Gastrocnemius medialis (tissue), 4 donors: ENCODE data around the gene ARL5C. TPM values are rescaled to one million over a fixed set of nuclear protein-coding genes. Genes with fewer than 3 reads are reported as not detected.
"Not testable (repeated sequence)": the region's sequence is repeated elsewhere in the genome, so short reads cannot be mapped to it uniquely, and the experiment has no call there.

Source experiments
- ATAC-seq, 2 donors: fragments of 150-250 bp; one replicate each; pipeline ENCODE4 v1.9.1; 2016
- DNase-seq, 2 donors: peaks; one replicate each; pipeline ENCODE4 v3.0.0-alpha.2; 2019
- H3K27ac ChIP-seq, 4 donors: fragments of 200-600 bp; sonication (generic); 1 replicate in 1 of 4; 2 replicates in 3 of 4; pipeline ENCODE4 v1.5.1; 2016 to 2018; ENCODE audit warnings: mild to moderate bottlenecking in 2 of 4, moderate library complexity in 1 of 4
- H3K27me3 ChIP-seq, 3 donors: fragments of 200-600 bp; sonication (generic) in 2 of 3; 1 replicate in 1 of 3; 2 replicates in 2 of 3; pipeline versions ENCODE4 v1.5.1 to v1.6.0; 2016 to 2019; ENCODE audit warnings: mild to moderate bottlenecking in 1 of 3, moderate library complexity in 1 of 3
- H3K36me3 ChIP-seq, 2 donors: fragments of 200-600 bp; sonication (generic) in 1 of 2; one replicate each; pipeline ENCODE4 v1.5.1; 2017 to 2018
- H3K4me1 ChIP-seq, 2 donors: fragments of 200-600 bp; sonication (generic) in 1 of 2; one replicate each; pipeline ENCODE4 v1.5.1; 2016 to 2017; ENCODE audit warnings: mild to moderate bottlenecking in 2 of 2
- H3K4me3 ChIP-seq, 4 donors: fragments of 200-600 bp; sonication (generic) in 3 of 4; 1 replicate in 1 of 4; 2 replicates in 3 of 4; pipeline ENCODE4 v1.5.1; 2016 to 2019; ENCODE audit warnings: mild to moderate bottlenecking in 2 of 4
- H3K9me3 ChIP-seq, 3 donors: fragments of 200-600 bp; sonication (generic) in 2 of 3; 1 replicate in 1 of 3; 2 replicates in 2 of 3; pipeline ENCODE4 v1.5.1; 2016 to 2019
- CTCF ChIP-seq, 5 experiments: fragments of 450-650 bp in 3 of 5; fragments of 200-600 bp in 2 of 5; sonication (generic) in 2 of 5; IDR thresholded peaks in 4 of 5; conservative IDR thresholded peaks in 1 of 5; 1 replicate in 4 of 5; 2 replicates in 1 of 5; pipeline ENCODE4 v1.5.1; 2016 to 2019; ENCODE audit warnings: antibody characterized with exemption in 5 of 5, mild to moderate bottlenecking in 3 of 5, moderate library complexity in 3 of 5
- POLR2A ChIP-seq, 2 donors: fragments of 450-650 bp; IDR thresholded peaks; one replicate each; pipeline ENCODE4 v1.6.1; 2017; ENCODE audit warnings: antibody characterized with exemption in 2 of 2, mild to moderate bottlenecking in 2 of 2, moderate library complexity in 2 of 2
- in situ Hi-C, 4 donors: fragments of 200-750 bp; cut with MboI; loops; one replicate each; pipeline versions ENCODE4 v1.15.0 to v1.8.0; 2017; ENCODE audit warnings: low sequenced_read_pairs in 4 of 4
- intact Hi-C: fragments of 100-400 bp; cut with DNase I; formaldehyde crosslinking; loops from one replicate; pipeline ENCODE4 v1.15.1; 2023; ENCODE audit warnings: low total_unique reads
- total RNA-seq, 4 donors: library from RNA; depleted of rRNA; stranded (reverse); fragments of >200 nt; gene quantifications; one replicate each; pipeline versions ENCODE4 v1.1.0 to v1.2.3, GENCODE V29; 2016

ARL5C gene
- total RNA-seq, 4 donors from 2014 or later = 0.20 to 0.22 TPM; not detected in 2

DNA sequence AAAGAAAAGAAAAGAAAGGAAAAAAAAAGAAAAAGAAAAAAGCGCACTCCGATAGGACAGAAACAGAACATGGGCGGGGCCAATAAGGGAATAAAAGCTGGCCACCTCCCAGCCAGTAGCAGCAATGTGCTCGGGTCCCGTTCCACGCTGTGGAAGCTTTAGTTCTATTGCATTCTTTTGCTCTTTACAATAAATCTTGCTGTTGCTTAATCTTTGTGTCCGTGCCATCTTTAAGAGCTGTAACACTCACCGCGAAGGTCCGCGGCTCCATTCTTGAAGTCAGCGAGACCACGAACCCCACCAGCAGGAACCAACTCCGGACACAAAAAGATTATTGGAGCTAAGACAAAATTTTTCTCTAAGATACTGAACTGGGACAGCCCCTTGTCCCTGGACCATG lies 3.1 kb upstream of the ARL5C start:
- ATAC-seq (no peak), DNase-seq (no peak)
- no peaks in the 10 kb centered on the region for H3K36me3 ChIP-seq
- H3K4me1 ChIP-seq = peaks cover 5 to 12% of the 10 kb centered on the region in 2 donors
- H3K4me3 ChIP-seq = no peak overlapping the region
- TF ChIP-seq POLR2A (IDR thresholded peaks at IDR 0.05) (no peak), CTCF (IDR thresholded peaks at IDR 0.05 in 4 of 5, conservative IDR thresholded peaks at IDR 0.05 in 1 of 5) (no peak)
- in situ Hi-C loops (loop anchor here in 2 of 4 donors (10.0 to 25.0 kb wide), 3 partner anchors 66 to 307 kb away; partner anchors contain the start of genes LASP1 (in 1 of the 2) and RPL23 (in 1 of the 2)), intact Hi-C loops (no loop called here)
- H3K9me3 ChIP-seq = no peaks in the 10 kb centered on the region
- H3K27me3 ChIP-seq = no peaks in the 10 kb centered on the region
- no peak overlapping the region for H3K27ac ChIP-seq

- H3K9me3 ChIP-seq, H3K36me3 ChIP-seq, DNase-seq, ATAC-seq, H3K27me3 ChIP-seq, intact Hi-C loops, H3K4me3 ChIP-seq, H3K27ac ChIP-seq: not testable (repeated sequence)
- in situ Hi-C loops = loop anchor here in 2 of 4 donors (10.0 to 25.0 kb wide), 3 partner anchors 66 to 306 kb away; partner anchors contain the start of genes LASP1 (in 1 of the 2) and RPL23 (in 1 of the 2)
- peaks cover 8 to 14% of the 10 kb centered on the region in 2 donors for H3K4me1 ChIP-seq
Measured at GRCh38 chr17:39168503-39168902, 2.5 kb upstream of the ARL5C start.

GRCh38 chr17:39167476-39167875 lies 1.5 kb upstream of the ARL5C start:
- H3K27ac ChIP-seq = no peak overlapping the region
- in situ Hi-C loops (loop anchor here in 2 of 4 donors (10.0 to 25.0 kb wide), 3 partner anchors 67 to 305 kb away; partner anchors contain the start of genes LASP1 (in 1 of the 2) and RPL23 (in 1 of the 2)), intact Hi-C loops (no loop called here)
- no peaks in the 10 kb centered on the region for H3K27me3 ChIP-seq
- no peaks in the 10 kb centered on the region for H3K36me3 ChIP-seq
- TF ChIP-seq CTCF (IDR thresholded peaks at IDR 0.05 in 4 of 5, conservative IDR thresholded peaks at IDR 0.05 in 1 of 5) (no peak), POLR2A (IDR thresholded peaks at IDR 0.05) (no peak)
- no peaks in the 10 kb centered on the region for H3K9me3 ChIP-seq
- no peak for ATAC-seq
- peaks cover 8 to 14% of the 10 kb centered on the region in 2 donors for H3K4me1 ChIP-seq
- no peak overlapping the region for H3K4me3 ChIP-seq
- DNase-seq = no peak

DNA sequence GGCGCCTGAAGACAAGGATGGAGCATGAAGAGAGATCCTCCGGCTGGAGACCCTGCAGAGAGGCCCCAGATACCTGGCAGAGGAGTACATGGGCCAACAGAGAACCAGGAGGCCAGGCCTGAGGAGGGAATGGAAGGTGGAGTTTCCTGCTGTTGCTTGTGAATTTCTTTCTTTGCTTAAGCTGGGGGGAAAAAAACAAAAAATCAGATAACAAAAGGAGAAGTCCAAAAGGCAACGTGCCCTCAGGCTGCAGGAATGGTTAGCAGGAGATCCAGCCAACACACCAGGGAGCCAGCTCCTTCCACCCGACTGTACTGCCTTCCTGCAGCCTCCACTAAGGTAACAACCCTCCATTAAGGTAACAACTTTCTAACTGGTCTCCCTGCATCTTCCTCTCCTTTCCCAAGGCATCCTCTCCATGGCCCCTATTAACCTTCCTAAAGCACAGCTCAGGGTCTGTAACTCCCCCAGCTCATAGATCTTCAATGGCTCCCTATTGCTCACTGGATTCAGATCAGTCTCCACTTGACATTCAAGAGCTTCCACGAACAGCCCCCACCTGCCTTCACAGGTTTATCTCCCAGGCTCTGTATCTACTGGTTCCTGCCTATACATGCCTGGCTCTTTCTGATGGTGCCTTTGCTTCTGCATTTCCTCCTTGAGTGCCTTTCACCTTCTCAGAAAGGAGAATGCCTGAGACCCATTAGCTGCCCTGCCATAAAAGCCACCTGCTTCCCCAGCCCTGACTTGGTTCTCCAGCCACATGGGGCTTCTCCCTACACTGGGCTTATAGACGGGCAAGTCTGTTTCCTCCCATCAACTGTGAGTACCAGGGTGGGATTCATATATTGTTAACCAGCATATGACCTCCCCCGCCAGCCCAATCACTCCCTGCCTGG lies 725 bp upstream of the ARL5C start:
- Histone ChIP-seq H3K27me3 (no peaks in the 10 kb centered on the region), H3K4me3 (no peak overlapping the region), H3K9me3 (no peaks in the 10 kb centered on the region), H3K27ac (no peak overlapping the region), H3K4me1 (peaks cover 8 to 14% of the 10 kb centered on the region in 2 donors), H3K36me3 (no peaks in the 10 kb centered on the region)
- TF ChIP-seq CTCF (IDR thresholded peaks at IDR 0.05 in 4 of 5, conservative IDR thresholded peaks at IDR 0.05 in 1 of 5) (no peak), POLR2A (IDR thresholded peaks at IDR 0.05) (no peak)
- ATAC-seq (no peak), DNase-seq (no peak)
- intact Hi-C loops = no loop called here
- in situ Hi-C loops = loop anchor here in 2 of 4 donors (10.0 to 25.0 kb wide), 3 partner anchors 68 to 304 kb away; partner anchors contain the start of genes LASP1 (in 1 of the 2) and RPL23 (in 1 of the 2)
